Stimulated activated CD8-positive, alpha-beta memory T cell treated with anti-CD3 and anti-CD28 coated beads, Interleukin-12 subunit alpha, Interleukin-12 subunit beta, amount 100 ng/mL, for 4 hours (primary cell): ENCODE measurements around the gene SRCIN1.
"Not testable (repeated sequence)": the region's sequence is repeated elsewhere in the genome, so short reads cannot be mapped to it uniquely, and the experiment has no call there.

Experiments used
- DNase-seq: peaks from one replicate; pipeline ENCODE4 v3.0.0-alpha.2; 2020; ENCODE audit warnings: low read depth

SRCIN1 gene

GRCh38 chr17:38482039-38482699 is 123.6 kb downstream of the SRCIN1 start:
- DNase-seq = not testable (repeated sequence)
